Testis (tissue), 3 donors: Measurements from ENCODE around the gene CLMN. TPM values are rescaled to one million over a fixed set of nuclear protein-coding genes. Genes with fewer than 3 reads are reported as not detected.

Source experiments
- DNase-seq: peaks from one replicate; pipeline ENCODE4 v3.0.0-alpha.2; 2019
- H3K27ac ChIP-seq, 2 donors: fragments of 200-600 bp; sonication (generic); one replicate each; pipeline ENCODE4 v1.5.1; 2019
- H3K27me3 ChIP-seq: fragments of 200-600 bp; sonication (generic); one replicate; pipeline ENCODE4 v1.5.1; 2019
- H3K36me3 ChIP-seq: fragments of 200-600 bp; sonication (generic); one replicate; pipeline ENCODE4 v1.5.1; 2017; ENCODE audit warnings: low read depth; ENCODE audit errors: missing control alignments
- H3K4me1 ChIP-seq: fragments of 200-600 bp; sonication (generic); one replicate; pipeline ENCODE4 v1.5.1; 2019
- H3K4me3 ChIP-seq, 2 donors: fragments of 200-600 bp; sonication (generic); one replicate each; pipeline ENCODE4 v1.5.1; 2017 to 2019
- H3K9me3 ChIP-seq: fragments of 200-600 bp; sonication (generic); one replicate; pipeline ENCODE4 v1.5.1; 2017
- CTCF ChIP-seq, 3 experiments: fragments of 450-650 bp in 2 of 3; fragments of 200-600 bp in 1 of 3; sonication (generic) in 1 of 3; IDR thresholded peaks; one replicate each; pipeline ENCODE4 v1.5.1; 2016 to 2019; ENCODE audit warnings: antibody characterized with exemption in 3 of 3, mild to moderate bottlenecking in 2 of 3, moderate library complexity in 1 of 3
- POLR2A ChIP-seq: fragments of 450-650 bp; IDR thresholded peaks from one replicate; pipeline ENCODE4 v1.6.1; 2017; ENCODE audit warnings: antibody characterized with exemption, mild to moderate bottlenecking, moderate library complexity
- WGBS, 2 donors: methylation state at CpG; one replicate each; pipeline ENCODE4 v1.1.5; 2018; 5-methylcytosine and 5-hydroxymethylcytosine counted together
- intact Hi-C: fragments of 100-400 bp; cut with DNase I; formaldehyde crosslinking; loops from one replicate; pipeline ENCODE4 v1.15.1; 2023; ENCODE audit warnings: low total_unique reads
- polyA plus RNA-seq: library from polyadenylated mRNA; stranded (reverse); fragments of 350-450 nt; fragmentation: Illumina TruSeq; extraction: RNeasy Lipid Tissue Mini Kit (QIAGEN cat#74804); gene quantifications from one replicate; pipeline ENCODE4 v1.2.3, GENCODE V29; 2014; ENCODE audit warnings: low read depth, low replicate concordance; ENCODE audit not compliant: insufficient read depth
- total RNA-seq, 2 donors: library from RNA; depleted of rRNA; stranded (reverse); fragments of >200 nt; gene quantifications; one replicate each; pipeline ENCODE4 v1.2.3, GENCODE V29; 2016

CLMN gene
- total and polyA plus RNA-seq, 3 donors from 2014 or later: 35.9 to 134 (median 68.0) TPM

- TF ChIP-seq POLR2A (no peak), CTCF (IDR thresholded peaks at IDR 0.05) (no peak)
- WGBS, 2 donors: 78 to 79% methylated on average over 12 to 14 of the region's 14 CpGs
- intact Hi-C loops: no loop called here
- peaks cover 10% of the 10 kb centered on the region for H3K4me1 ChIP-seq
- H3K27ac ChIP-seq: no peak overlapping the region
- peak; percentile 4 for DNase-seq
- no peak overlapping the region for H3K4me3 ChIP-seq
- no peaks in the 10 kb centered on the region for H3K9me3 ChIP-seq
- H3K27me3 ChIP-seq: no peaks in the 10 kb centered on the region
- no peaks in the 10 kb centered on the region for H3K36me3 ChIP-seq
These were observed 36.6 kb upstream of the CLMN start for GRCh38 chr14:95356245-95356869.

- DNase-seq: peak; percentile 4
- WGBS, 2 donors: 74 to 77% methylated on average over 3 of the region's 3 CpGs
- TF ChIP-seq CTCF (IDR thresholded peaks at IDR 0.05): no peak
- no peak for TF ChIP-seq POLR2A
- Histone ChIP-seq H3K27me3 (no peaks in the 10 kb centered on the region), H3K4me1 (peaks cover under 1% of the 10 kb centered on the region), H3K36me3 (no peaks in the 10 kb centered on the region), H3K9me3 (no peaks in the 10 kb centered on the region), H3K27ac (no peak overlapping the region), H3K4me3 (no peak overlapping the region)
- intact Hi-C loops: no loop called here
These were observed 35.7 kb upstream of the CLMN start for GRCh38 chr14:95355422-95355821.

GRCh38 chr14:95354834-95355233 lies 35.1 kb upstream of the CLMN start:
- TF ChIP-seq POLR2A (no peak), CTCF (IDR thresholded peaks at IDR 0.05) (no peak)
- intact Hi-C loops: no loop called here

GRCh38 chr14:95353664-95354063 lies 34.0 kb upstream of the CLMN start:
- no peak overlapping the region for H3K27ac ChIP-seq
- no peaks in the 10 kb centered on the region for H3K36me3 ChIP-seq
- WGBS, 2 donors: 82% methylated on average over 9 of the region's 9 CpGs
- no peak for DNase-seq
- no peak overlapping the region for H3K4me3 ChIP-seq
- no peaks in the 10 kb centered on the region for H3K27me3 ChIP-seq
- no peaks in the 10 kb centered on the region for H3K4me1 ChIP-seq
- intact Hi-C loops: no loop called here
- no peak for TF ChIP-seq CTCF (IDR thresholded peaks at IDR 0.05)
- no peak for TF ChIP-seq POLR2A
- no peaks in the 10 kb centered on the region for H3K9me3 ChIP-seq

More at GRCh38 chr14:95354834-95355233, 35.1 kb upstream of the CLMN start:
- Histone ChIP-seq H3K36me3 (no peaks in the 10 kb centered on the region), H3K9me3 (no peaks in the 10 kb centered on the region), H3K4me3 (no peak overlapping the region), H3K4me1 (no peaks in the 10 kb centered on the region), H3K27me3 (no peaks in the 10 kb centered on the region), H3K27ac (no peak overlapping the region)
- DNase-seq: no peak

GRCh38 chr14:95353007-95353406 lies 33.3 kb upstream of the CLMN start:
- intact Hi-C loops: no loop called here
- Histone ChIP-seq H3K4me1 (no peaks in the 10 kb centered on the region), H3K27me3 (no peaks in the 10 kb centered on the region), H3K36me3 (no peaks in the 10 kb centered on the region), H3K9me3 (no peaks in the 10 kb centered on the region), H3K4me3 (no peak overlapping the region), H3K27ac (no peak overlapping the region)
- no peak for DNase-seq
- WGBS, 2 donors: 92 to 93% methylated on average over 1 of the region's 1 CpG
- no peak for TF ChIP-seq POLR2A
- TF ChIP-seq CTCF (IDR thresholded peaks at IDR 0.05): no peak
